Fibroblast of peridontal ligament (primary cell): ENCODE measurements around the gene GM2A.
"Not testable (repeated sequence)": the region's sequence is repeated elsewhere in the genome, so short reads cannot be mapped to it uniquely, and the experiment has no call there.

Experiments used
- DNase-seq: peaks from one replicate; pipeline ENCODE4 v3.0.0-alpha.2; 2010; ENCODE audit errors: extremely low read depth

The GM2A gene

GRCh38 chr5:151227918-151228447, 25.0 kb upstream of the GM2A start:
- DNase-seq = no peak

GRCh38 chr5:151228986-151229385, 24.0 kb upstream of the GM2A start:
- DNase-seq = no peak

- no peak for DNase-seq
Observed at GRCh38 chr5:151230048-151230680, 22.8 kb upstream of the GM2A start.

- no peak for DNase-seq
Observed at GRCh38 chr5:151231359-151231758, 21.6 kb upstream of the GM2A start.

- no peak for DNase-seq
Observed at GRCh38 chr5:151233616-151234085, 19.3 kb upstream of the GM2A start.

- DNase-seq = peak; percentile 42
Observed at GRCh38 chr5:151234476-151235238, 18.3 kb upstream of the GM2A start.

GRCh38 chr5:151235239-151235571, 17.8 kb upstream of the GM2A start:
- not testable (repeated sequence) for DNase-seq

GRCh38 chr5:151236888-151237287, 16.1 kb upstream of the GM2A start:
- no peak for DNase-seq

- DNase-seq = no peak
Observed at GRCh38 chr5:151237685-151238084, 15.3 kb upstream of the GM2A start.

GRCh38 chr5:151238303-151238741, 14.7 kb upstream of the GM2A start:
- no peak for DNase-seq

GRCh38 chr5:151239237-151239861, 13.6 kb upstream of the GM2A start:
- peak; percentile 57 for DNase-seq

GRCh38 chr5:151240268-151240835, 12.6 kb upstream of the GM2A start:
- not testable (repeated sequence) for DNase-seq

- DNase-seq = no peak
Observed at GRCh38 chr5:151240924-151241635, 11.9 kb upstream of the GM2A start.

- no peak for DNase-seq
Observed at GRCh38 chr5:151243127-151243526, 9.9 kb upstream of the GM2A start.

- DNase-seq = no peak
Observed at GRCh38 chr5:151243564-151243963, 9.4 kb upstream of the GM2A start.

GRCh38 chr5:151244206-151244605, 8.8 kb upstream of the GM2A start:
- no peak for DNase-seq

- DNase-seq = no peak
Observed at GRCh38 chr5:151245680-151246219, 7.2 kb upstream of the GM2A start.

GRCh38 chr5:151248651-151249050, 4.3 kb upstream of the GM2A start:
- no peak for DNase-seq

GRCh38 chr5:151249281-151249680, 3.7 kb upstream of the GM2A start:
- no peak for DNase-seq

GRCh38 chr5:151250346-151251000, 2.5 kb upstream of the GM2A start:
- no peak for DNase-seq

- DNase-seq = no peak
Observed at GRCh38 chr5:151251001-151251551, 1.9 kb upstream of the GM2A start.
